Neutrophil (primary cell): ENCODE data around the gene LDLRAD4.

ENCODE experiments used
- H3K27ac ChIP-seq: fragments of 200-600 bp; sonication (generic); 2 replicates; pipeline ENCODE4 v1.5.1; 2016; ENCODE audit warnings: mild to moderate bottlenecking, moderate library complexity
- H3K27me3 ChIP-seq: fragments of 200-600 bp; sonication (generic); 2 replicates; pipeline ENCODE4 v1.6.0; 2016; ENCODE audit warnings: mild to moderate bottlenecking
- H3K36me3 ChIP-seq: fragments of 200-600 bp; sonication (generic); 2 replicates; pipeline ENCODE4 v1.5.1; 2017
- H3K4me1 ChIP-seq, 2 experiments: fragments of 200-600 bp in 1 of 2; sonication (generic) in 1 of 2; 1 replicate in 1 of 2; 2 replicates in 1 of 2; pipeline versions ENCODE4 v1.5.1 to v1.6.1; 2013 to 2016; ENCODE audit warnings: low read depth in 1 of 2, low read length in 1 of 2, mild to moderate bottlenecking in 1 of 2, moderate library complexity in 1 of 2; ENCODE audit not compliant: control insufficient read depth in 1 of 2, insufficient read depth in 1 of 2
- H3K4me3 ChIP-seq, 2 experiments: fragments of 200-600 bp in 1 of 2; sonication (generic) in 1 of 2; 1 replicate in 1 of 2; 2 replicates in 1 of 2; pipeline ENCODE4 v1.5.1; 2013 to 2016; ENCODE audit warnings: low read depth in 1 of 2, low read length in 1 of 2, mild to moderate bottlenecking in 1 of 2, moderate library complexity in 1 of 2
- H3K9me3 ChIP-seq: fragments of 200-600 bp; sonication (generic); 2 replicates; pipeline ENCODE4 v1.5.1; 2016
- TF ChIP-seq, protein P1 (sequence below): fragments of 200-600 bp; sonication (generic); IDR thresholded peaks from 2 replicates; pipeline ENCODE4 v1.5.1; 2016; ENCODE audit warnings: antibody characterized with exemption

The LDLRAD4 gene

DNA sequence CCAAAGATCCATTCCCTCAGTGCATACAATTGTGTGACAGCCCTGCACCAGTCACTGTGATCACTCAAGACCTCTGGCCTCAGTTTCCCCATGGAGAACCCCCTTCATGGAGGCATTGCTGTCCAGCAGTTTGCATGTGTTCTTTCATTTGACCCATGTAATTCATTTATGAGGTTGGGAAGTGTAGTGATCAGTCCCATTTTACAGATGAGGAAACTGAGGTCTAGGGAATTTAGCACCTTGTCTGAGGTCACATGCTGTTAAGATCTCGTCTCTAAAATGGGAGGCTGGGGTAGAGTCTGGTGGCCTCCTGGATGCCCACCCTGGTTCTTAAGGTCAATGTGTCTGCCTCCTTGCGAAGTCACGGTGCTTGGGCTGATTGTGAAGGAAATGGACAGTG is 19.1 kb downstream of the LDLRAD4 start:
- Histone ChIP-seq H3K4me1 (no peaks in the 10 kb centered on the region), H3K27me3 (no peaks in the 10 kb centered on the region), H3K4me3 (no peak overlapping the region), H3K9me3 (no peaks in the 10 kb centered on the region), H3K27ac (no peak overlapping the region), H3K36me3 (no peaks in the 10 kb centered on the region)
- TF ChIP-seq, protein P1, sequence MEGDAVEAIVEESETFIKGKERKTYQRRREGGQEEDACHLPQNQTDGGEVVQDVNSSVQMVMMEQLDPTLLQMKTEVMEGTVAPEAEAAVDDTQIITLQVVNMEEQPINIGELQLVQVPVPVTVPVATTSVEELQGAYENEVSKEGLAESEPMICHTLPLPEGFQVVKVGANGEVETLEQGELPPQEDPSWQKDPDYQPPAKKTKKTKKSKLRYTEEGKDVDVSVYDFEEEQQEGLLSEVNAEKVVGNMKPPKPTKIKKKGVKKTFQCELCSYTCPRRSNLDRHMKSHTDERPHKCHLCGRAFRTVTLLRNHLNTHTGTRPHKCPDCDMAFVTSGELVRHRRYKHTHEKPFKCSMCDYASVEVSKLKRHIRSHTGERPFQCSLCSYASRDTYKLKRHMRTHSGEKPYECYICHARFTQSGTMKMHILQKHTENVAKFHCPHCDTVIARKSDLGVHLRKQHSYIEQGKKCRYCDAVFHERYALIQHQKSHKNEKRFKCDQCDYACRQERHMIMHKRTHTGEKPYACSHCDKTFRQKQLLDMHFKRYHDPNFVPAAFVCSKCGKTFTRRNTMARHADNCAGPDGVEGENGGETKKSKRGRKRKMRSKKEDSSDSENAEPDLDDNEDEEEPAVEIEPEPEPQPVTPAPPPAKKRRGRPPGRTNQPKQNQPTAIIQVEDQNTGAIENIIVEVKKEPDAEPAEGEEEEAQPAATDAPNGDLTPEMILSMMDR: no peak

DNA sequence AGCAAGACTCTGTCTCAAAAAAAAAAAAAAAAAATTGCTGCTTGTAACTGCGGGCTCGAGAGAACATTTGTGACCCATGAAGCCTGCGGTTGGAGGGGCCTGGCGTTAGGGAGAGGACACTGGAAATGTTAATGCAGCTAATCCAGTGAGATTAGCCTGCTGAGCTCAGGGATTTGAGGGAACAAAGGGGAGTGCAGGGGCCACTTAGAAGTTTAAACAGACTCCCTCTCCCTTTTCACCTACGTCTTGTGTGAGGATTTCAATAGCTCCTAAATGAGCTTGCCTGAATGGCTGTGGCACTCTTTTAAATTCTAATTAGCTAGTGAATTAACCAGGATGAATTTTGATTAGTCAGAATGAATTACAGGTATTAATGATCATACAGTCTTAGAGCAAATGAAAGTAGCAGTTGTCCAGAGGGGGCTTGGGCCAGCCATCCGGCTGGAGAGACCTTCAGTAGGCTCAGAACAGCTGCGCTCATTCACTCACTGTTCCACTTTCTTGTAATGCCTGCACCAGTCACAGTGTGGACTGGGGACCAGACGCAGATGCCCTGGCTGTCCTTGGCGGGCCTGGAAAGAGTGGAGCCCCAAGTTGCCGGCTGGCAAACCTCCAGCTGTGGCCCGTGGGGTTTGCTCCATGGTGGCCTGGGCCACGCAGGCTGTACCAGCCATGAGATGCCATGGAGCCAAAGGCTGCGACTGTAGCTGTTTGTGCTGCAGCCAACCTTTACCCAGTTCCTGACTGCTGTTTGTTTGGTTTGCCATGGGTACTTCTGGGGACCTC is 20.8 kb downstream of the LDLRAD4 start:
- Histone ChIP-seq H3K36me3 (no peaks in the 10 kb centered on the region), H3K4me1 (no peaks in the 10 kb centered on the region), H3K4me3 (no peak overlapping the region), H3K27me3 (no peaks in the 10 kb centered on the region), H3K27ac (no peak overlapping the region), H3K9me3 (no peaks in the 10 kb centered on the region)
- TF ChIP-seq, protein P1: no peak

DNA sequence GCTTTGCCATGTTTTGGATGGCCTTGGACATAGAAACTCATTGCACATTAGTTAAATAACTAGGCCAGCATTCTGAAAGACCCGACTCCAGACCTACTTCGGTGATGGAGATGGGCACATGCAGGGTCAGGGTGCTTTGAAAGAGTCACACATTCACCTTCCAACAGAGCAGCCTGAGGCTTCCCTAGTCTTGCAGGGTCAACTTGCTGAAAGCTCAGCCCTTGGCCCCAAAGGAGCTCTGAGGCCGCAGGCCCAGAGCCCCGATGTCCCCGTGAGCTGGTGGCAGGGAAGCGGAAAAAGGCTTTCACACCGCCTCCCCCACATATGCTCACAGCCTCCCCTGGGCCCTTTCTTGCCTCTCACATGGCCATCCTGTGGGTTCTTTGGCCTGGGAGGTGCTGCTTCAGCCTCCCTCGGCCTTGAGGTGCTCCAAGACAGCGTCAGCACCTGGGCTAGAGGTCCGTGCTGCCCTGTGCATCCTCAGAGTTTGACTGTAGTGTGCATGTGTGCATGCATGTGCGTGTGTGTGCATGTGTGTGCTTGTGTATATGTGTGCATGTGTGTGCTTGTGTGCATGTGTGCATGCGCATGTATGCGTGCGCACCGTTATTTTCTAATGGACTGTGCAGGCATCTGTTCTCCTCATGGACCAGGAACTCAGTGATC is 21.6 kb downstream of the LDLRAD4 start:
- H3K27ac ChIP-seq: no peak overlapping the region
- H3K4me3 ChIP-seq: no peak overlapping the region
- TF ChIP-seq, protein P1: no peak
- no peaks in the 10 kb centered on the region for H3K9me3 ChIP-seq
- no peaks in the 10 kb centered on the region for H3K4me1 ChIP-seq
- H3K36me3 ChIP-seq: no peaks in the 10 kb centered on the region
- H3K27me3 ChIP-seq: no peaks in the 10 kb centered on the region

DNA sequence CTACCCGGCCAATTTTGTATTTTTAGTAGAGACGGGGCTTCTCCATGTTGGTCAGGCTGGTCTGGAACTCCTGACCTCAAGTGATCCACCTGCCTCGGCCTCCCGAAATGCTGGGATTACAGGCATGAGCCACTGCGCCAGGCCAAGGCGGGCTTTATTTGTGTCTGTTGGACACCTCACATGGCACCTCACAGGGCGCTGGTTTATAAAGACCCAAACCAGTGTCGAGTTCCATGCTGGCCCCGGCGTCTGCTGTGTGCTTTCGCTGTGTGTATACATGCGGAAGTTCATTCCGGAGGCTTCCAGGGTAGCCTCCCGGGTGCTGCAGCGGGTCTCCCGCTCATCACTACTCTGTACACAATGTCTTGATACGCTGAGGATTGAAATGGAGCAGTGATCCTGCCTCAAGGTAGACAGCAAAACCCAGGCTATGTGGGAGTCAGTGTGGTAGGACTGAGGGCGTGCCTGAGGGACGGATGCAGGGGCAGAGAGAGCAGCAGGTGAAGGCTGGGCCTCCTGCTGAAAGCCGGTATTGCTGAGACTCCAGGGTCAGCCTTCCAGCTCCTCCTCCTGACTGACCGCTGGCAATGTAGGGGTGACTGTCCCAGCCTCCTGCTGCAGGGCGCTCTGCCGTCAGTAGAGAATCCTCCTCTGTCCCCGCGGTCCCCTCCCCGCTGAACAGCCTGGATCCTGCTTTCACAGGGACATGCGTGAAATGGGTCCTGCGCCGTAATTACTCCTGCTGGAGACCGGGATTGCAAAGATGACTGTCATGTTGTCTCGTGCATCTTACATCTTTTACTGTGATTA is 22.7 kb downstream of the LDLRAD4 start:
- Histone ChIP-seq H3K27ac (no peak overlapping the region), H3K27me3 (no peaks in the 10 kb centered on the region), H3K4me3 (no peak overlapping the region), H3K9me3 (no peaks in the 10 kb centered on the region), H3K36me3 (no peaks in the 10 kb centered on the region), H3K4me1 (no peaks in the 10 kb centered on the region)
- TF ChIP-seq, protein P1: no peak

DNA sequence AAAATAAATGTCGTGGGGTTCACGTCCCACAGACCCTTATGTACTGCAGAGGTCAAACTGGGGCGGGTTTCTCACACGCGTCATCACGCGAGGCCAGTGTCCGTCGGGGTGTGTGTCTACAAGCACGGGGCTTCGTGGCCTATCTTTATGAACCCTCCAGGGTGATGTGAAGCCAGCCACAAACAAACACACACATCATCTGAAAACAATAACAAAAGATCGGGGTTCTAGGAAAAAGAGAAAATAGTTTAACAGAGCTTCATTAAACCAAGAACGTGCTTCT is 23.3 kb downstream of the LDLRAD4 start:
- Histone ChIP-seq H3K9me3 (no peaks in the 10 kb centered on the region), H3K27me3 (no peaks in the 10 kb centered on the region), H3K36me3 (no peaks in the 10 kb centered on the region), H3K27ac (no peak overlapping the region), H3K4me3 (no peak overlapping the region), H3K4me1 (no peaks in the 10 kb centered on the region)
- TF ChIP-seq, protein P1: no peak
